PFSK-1 (cell line): ENCODE measurements around the gene MARCKS.

Experiments used
- FOXP2 ChIP-seq: optimal IDR thresholded peaks from 2 replicates; pipeline ENCODE3; 2011; ENCODE audit warnings: borderline replicate concordance, control low read depth, inconsistent platforms; ENCODE audit not compliant: insufficient read depth; ENCODE audit errors: extremely low read length, extremely low read depth
- POLR2AphosphoS5 ChIP-seq: IDR thresholded peaks from 2 replicates; pipeline ENCODE4 v1.6.1; 2012; ENCODE audit warnings: low read depth, mild to moderate bottlenecking, control low read depth, low read length, moderate library complexity
- REST ChIP-seq, 2 experiments: IDR thresholded peaks; 2 replicates each; pipeline versions ENCODE4 v1.6.1 to v1.8.0; 2011 to 2012; ENCODE audit warnings: low read depth in 2 of 2, low read length in 2 of 2, control low read depth in 1 of 2, inconsistent platforms in 1 of 2, mild to moderate bottlenecking in 1 of 2, moderate library complexity in 1 of 2; ENCODE audit not compliant: insufficient read depth in 1 of 2
- SIN3A ChIP-seq: IDR thresholded peaks from 2 replicates; pipeline ENCODE4 v1.6.1; 2012; ENCODE audit warnings: mild to moderate bottlenecking, low read length, moderate library complexity, borderline replicate concordance; ENCODE audit not compliant: insufficient read depth
- TAF1 ChIP-seq: IDR thresholded peaks from 2 replicates; pipeline ENCODE4 v1.6.1; 2012; ENCODE audit warnings: low read length, control low read depth, borderline replicate concordance; ENCODE audit not compliant: insufficient read depth

MARCKS gene

GRCh38 chr6:113903666-113904330 is 46.7 kb downstream of the MARCKS start:
- TF ChIP-seq TAF1 (peak; percentile 26; the same call in 1 of the 2 replicates), REST (IDR thresholded peaks at IDR 0.05; ENCODE audit: insufficient read depth in 1 of 2, low read depth in 2 of 2, low read length in 2 of 2) (peak; percentile 55 to 83; a peak in 3 of 4 replicates), POLR2AphosphoS5 (no peak), SIN3A (peak; percentile 89; the same call in 1 of the 2 replicates), FOXP2 (peak; percentile 23)

GRCh38 chr6:113907102-113907815 is 50.1 kb downstream of the MARCKS start:
- TF ChIP-seq TAF1 (no peak), REST (IDR thresholded peaks at IDR 0.05; ENCODE audit: insufficient read depth in 1 of 2, low read depth in 2 of 2, low read length in 2 of 2) (no peak), POLR2AphosphoS5 (no peak), SIN3A (no peak), FOXP2 (no peak)

- TF ChIP-seq REST (IDR thresholded peaks at IDR 0.05; ENCODE audit: insufficient read depth in 1 of 2, low read depth in 2 of 2, low read length in 2 of 2) (no peak), FOXP2 (no peak), TAF1 (no peak), POLR2AphosphoS5 (no peak), SIN3A (no peak)
Observed at GRCh38 chr6:113908801-113909200, 51.7 kb downstream of the MARCKS start.

GRCh38 chr6:113909224-113909856 is 52.2 kb downstream of the MARCKS start:
- TF ChIP-seq SIN3A (no peak), REST (IDR thresholded peaks at IDR 0.05; ENCODE audit: insufficient read depth in 1 of 2, low read depth in 2 of 2, low read length in 2 of 2) (no peak), FOXP2 (no peak), TAF1 (no peak), POLR2AphosphoS5 (no peak)
